ENCODE measurements around the gene PERCC1. TPM values are rescaled to one million over a fixed set of nuclear protein-coding genes. Genes with fewer than 3 reads are reported as not detected.
A peak's percentile ranks its signal among the peaks of the same experiment; 100 is the strongest.

The PERCC1 gene
- total RNA-seq, 6 experiments from 2014 or later, result not detected

- Histone ChIP-seq H3K27ac (no peak overlapping the region), H3K36me3 (peaks cover 0 to 40% (median 6%) of the 10 kb centered on the region in 4 donors), H3K9me3 (no peaks in the 10 kb centered on the region), H3K4me1 (no peaks in the 10 kb centered on the region), H3K4me3 (no peak overlapping the region), H3K27me3 (no peaks in the 10 kb centered on the region)
- ATAC-seq (no peak), DNase-seq (no peak)
- TF ChIP-seq, protein P1, sequence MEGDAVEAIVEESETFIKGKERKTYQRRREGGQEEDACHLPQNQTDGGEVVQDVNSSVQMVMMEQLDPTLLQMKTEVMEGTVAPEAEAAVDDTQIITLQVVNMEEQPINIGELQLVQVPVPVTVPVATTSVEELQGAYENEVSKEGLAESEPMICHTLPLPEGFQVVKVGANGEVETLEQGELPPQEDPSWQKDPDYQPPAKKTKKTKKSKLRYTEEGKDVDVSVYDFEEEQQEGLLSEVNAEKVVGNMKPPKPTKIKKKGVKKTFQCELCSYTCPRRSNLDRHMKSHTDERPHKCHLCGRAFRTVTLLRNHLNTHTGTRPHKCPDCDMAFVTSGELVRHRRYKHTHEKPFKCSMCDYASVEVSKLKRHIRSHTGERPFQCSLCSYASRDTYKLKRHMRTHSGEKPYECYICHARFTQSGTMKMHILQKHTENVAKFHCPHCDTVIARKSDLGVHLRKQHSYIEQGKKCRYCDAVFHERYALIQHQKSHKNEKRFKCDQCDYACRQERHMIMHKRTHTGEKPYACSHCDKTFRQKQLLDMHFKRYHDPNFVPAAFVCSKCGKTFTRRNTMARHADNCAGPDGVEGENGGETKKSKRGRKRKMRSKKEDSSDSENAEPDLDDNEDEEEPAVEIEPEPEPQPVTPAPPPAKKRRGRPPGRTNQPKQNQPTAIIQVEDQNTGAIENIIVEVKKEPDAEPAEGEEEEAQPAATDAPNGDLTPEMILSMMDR (IDR thresholded peaks at IDR 0.05), result no peak
- TF ChIP-seq POLR2A (IDR thresholded peaks at IDR 0.05), result no peak
- WGBS (ENCODE audit: insufficient coverage, low coverage, low lambda C conversion rate, missing lambda C conversion rate), result 91% methylated on average over 9 of the region's 9 CpGs
- intact Hi-C loops (cut with DNase I), result no loop called here
These were observed 32.5 kb upstream of the PERCC1 start for GRCh38 chr16:1398351-1398750.

- H3K36me3 ChIP-seq, result peaks cover 0 to 33% (median 5%) of the 10 kb centered on the region in 4 donors
- no peak overlapping the region for H3K27ac ChIP-seq
- no peak overlapping the region for H3K4me3 ChIP-seq
- DNase-seq, result no peak
- H3K27me3 ChIP-seq, result no peaks in the 10 kb centered on the region
- TF ChIP-seq, protein P1 (IDR thresholded peaks at IDR 0.05), result no peak
- no peak for TF ChIP-seq POLR2A (IDR thresholded peaks at IDR 0.05)
- intact Hi-C loops (cut with DNase I), result no loop called here
- no peaks in the 10 kb centered on the region for H3K4me1 ChIP-seq
- no peaks in the 10 kb centered on the region for H3K9me3 ChIP-seq
- WGBS (ENCODE audit: insufficient coverage, low coverage, low lambda C conversion rate, missing lambda C conversion rate), result 100% methylated on average over 1 of the region's 38 CpGs
- ATAC-seq, result peak in 1 of 4 donors; percentile 22
These were observed 31.9 kb upstream of the PERCC1 start for GRCh38 chr16:1398826-1399581.

GRCh38 chr16:1401061-1401757 is 29.7 kb upstream of the PERCC1 start:
- ATAC-seq (no peak), DNase-seq (no peak)
- Histone ChIP-seq H3K27me3 (no peaks in the 10 kb centered on the region), H3K4me3 (no peak overlapping the region), H3K9me3 (no peaks in the 10 kb centered on the region), H3K4me1 (no peaks in the 10 kb centered on the region), H3K27ac (no peak overlapping the region), H3K36me3 (peaks cover 0 to 33% (median 5%) of the 10 kb centered on the region in 4 donors)
- TF ChIP-seq, protein P1 (IDR thresholded peaks at IDR 0.05), result no peak
- TF ChIP-seq POLR2A (IDR thresholded peaks at IDR 0.05), result no peak
- 83% methylated on average over 3 of the region's 29 CpGs for WGBS (ENCODE audit: insufficient coverage, low coverage, low lambda C conversion rate, missing lambda C conversion rate)
- intact Hi-C loops (cut with DNase I), result no loop called here

GRCh38 chr16:1401758-1402154 is 29.1 kb upstream of the PERCC1 start:
- intact Hi-C loops (cut with DNase I), result no loop called here
- DNase-seq (no peak), ATAC-seq (no peak)
- no peaks in the 10 kb centered on the region for H3K4me1 ChIP-seq
- no peaks in the 10 kb centered on the region for H3K9me3 ChIP-seq
- WGBS (ENCODE audit: insufficient coverage, low coverage, low lambda C conversion rate, missing lambda C conversion rate), result no CpG with 5 or more reads among the region's 13 CpGs
- peaks cover 0 to 33% (median 5%) of the 10 kb centered on the region in 4 donors for H3K36me3 ChIP-seq
- H3K27me3 ChIP-seq, result no peaks in the 10 kb centered on the region
- no peak overlapping the region for H3K4me3 ChIP-seq
- TF ChIP-seq, protein P1 (IDR thresholded peaks at IDR 0.05), result no peak
- H3K27ac ChIP-seq, result no peak overlapping the region

Data from right lobe of liver (tissue), 6 donors.